GM18907 (cell line): Measurements from ENCODE around the gene NOPCHAP1.
"Not testable (repeated sequence)": the region's sequence is repeated elsewhere in the genome, so short reads cannot be mapped to it uniquely, and the experiment has no call there.

Experiments
- ATAC-seq: cut with Tn5 transposase; IDR thresholded peaks from one replicate; pipeline ENCODE4 v1.9.1; 2021; ENCODE audit warnings: mild to moderate bottlenecking, moderate library complexity; ENCODE audit not compliant: unreplicated experiment

The NOPCHAP1 gene, protein sequence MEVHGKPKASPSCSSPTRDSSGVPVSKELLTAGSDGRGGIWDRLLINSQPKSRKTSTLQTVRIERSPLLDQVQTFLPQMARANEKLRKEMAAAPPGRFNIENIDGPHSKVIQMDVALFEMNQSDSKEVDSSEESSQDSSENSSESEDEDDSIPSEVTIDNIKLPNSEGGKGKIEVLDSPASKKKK

DNA sequence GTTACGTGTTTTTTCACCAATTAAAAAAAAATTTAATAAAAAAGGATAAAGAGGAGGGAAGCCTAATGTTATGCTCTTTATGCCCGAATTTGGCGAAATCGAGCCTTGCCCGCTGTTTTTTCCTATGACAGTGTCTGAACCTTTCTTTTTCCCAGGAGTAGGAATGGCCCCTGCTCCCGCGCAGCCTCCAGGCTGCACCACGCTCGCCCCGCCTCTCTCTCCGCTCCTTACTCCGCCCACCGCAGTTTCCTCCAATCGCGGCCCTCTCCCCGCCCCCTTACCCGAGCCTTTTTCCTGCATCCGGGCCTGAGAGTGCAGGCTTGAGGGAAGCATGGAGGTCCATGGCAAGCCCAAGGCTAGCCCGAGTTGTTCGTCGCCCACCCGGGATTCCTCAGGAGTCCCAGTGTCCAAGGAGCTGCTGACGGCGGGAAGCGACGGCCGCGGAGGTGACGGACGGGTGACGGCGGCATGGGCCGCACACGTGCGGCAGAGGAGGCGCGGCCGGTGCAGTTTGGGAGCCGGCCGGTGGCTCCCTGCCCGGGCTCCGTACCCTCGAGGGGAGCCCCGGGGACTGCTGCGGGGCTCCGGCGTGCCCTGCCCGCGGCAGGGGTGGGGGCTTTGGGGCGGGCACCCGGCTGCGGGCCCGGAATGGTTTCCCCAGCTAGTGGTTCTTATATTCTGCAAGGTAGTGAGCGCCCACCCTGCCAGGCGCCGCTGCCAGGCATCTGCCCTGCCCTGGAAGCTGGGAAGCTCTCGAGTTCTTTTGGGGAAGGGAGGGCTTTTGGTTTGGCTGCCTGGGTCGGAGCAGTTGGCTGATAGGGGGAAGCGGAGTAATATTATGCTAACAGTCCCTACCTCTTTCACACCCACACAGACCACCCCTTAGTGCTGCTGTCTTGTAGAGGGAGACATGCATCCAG lies at the start of gene NOPCHAP1:
TSS of gene NOPCHAP1 (plus strand) at position 295 of the 920 bp plus-strand sequence. CDS start at position 332, 37 bp downstream.
- peak; percentile 95 for ATAC-seq

DNA sequence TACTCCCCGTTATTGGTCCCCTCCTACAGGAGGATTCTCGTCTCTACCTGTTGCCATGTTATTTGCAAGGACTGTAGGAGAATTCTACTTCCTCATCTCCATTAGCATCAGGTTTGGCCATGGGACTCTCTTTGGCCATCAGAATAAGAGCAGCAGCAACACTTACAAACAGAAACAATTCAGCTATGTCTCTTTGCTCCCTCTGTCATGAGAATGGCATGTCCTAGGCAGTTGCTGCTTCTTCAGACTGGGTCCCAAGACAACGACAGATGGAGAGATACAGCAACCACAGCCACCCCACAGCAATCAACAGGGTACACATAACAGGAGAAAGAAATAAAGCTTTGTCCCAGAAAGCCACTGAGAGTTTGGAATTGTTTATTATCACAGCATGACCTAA lies 47.7 kb upstream of the NOPCHAP1 start:
- no peak for ATAC-seq

DNA sequence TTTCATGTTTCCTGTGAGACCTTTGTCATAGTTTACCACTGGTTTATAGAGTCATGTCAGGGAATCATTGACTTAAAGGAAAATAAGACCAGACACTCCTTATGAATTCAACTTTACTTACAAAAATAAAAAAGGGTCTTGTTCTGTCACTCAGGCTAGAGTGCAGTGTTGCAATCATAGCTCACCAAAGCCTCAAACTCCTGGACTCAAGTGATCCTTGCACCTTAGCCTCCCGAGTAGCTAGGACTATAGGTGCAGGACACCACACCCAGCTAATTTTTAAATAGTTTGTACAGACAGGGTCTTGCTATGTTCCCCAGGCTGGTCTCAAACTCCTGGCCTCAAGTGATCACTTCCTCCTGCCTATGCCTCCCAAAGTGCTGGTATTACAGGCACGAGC lies 47.0 kb upstream of the NOPCHAP1 start:
- no peak for ATAC-seq

DNA sequence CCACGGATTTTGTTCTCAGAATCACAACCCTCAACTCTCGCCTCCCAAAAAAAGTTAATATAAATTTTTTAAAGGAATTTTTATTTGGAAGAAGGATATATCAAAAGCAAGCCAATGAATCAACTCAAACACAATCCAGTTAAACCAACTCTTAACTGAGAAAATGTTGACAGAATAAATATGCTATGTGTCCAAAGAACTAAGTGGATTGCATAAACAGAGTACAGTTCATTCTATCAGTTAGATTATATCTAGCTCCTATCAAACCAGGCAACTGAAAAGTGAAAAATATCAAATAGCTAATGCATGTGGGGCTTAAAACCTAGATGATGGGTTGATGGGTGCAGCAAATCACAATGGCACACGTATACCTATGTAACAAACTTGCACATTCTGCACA lies 44.7 kb upstream of the NOPCHAP1 start:
- ATAC-seq: no peak

DNA sequence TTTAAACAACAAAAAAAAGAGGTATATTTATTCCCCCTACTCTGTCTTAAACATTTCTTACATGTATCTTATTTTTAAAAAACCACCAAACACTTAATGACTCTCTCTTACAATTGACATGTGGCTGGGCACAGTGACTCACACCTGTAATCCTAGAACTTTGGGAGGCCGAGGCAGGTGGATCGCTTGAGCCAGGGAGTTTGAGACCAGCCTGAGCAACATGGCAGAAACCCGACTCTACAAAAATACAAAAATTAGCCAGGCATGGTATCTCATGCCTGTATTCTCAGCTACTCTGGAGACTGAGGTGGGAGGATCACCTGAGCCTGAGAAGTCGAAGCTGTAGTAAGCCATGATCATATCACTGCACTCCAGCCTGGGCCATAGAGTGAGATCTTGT lies 44.0 kb upstream of the NOPCHAP1 start:
- ATAC-seq: no peak

DNA sequence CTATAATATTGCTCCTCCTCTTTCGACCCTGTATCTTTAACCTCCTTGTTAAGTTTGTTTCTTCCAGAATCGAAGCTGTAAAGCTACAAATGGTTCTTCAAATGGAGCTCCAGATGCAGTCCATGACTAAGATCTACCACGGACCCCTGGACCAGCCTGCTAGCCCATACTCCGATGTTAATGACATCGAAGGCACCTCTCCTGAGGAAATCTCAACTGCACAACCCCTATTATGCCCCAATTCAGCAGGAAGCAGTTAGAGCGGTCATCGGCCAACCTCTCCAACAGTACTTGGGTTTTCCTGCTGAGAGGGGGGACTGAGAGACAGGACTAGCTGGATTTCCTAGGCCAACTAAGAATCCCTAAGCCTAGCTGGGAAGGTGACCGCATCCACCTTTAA lies 42.7 kb upstream of the NOPCHAP1 start:
- ATAC-seq: not testable (repeated sequence)

DNA sequence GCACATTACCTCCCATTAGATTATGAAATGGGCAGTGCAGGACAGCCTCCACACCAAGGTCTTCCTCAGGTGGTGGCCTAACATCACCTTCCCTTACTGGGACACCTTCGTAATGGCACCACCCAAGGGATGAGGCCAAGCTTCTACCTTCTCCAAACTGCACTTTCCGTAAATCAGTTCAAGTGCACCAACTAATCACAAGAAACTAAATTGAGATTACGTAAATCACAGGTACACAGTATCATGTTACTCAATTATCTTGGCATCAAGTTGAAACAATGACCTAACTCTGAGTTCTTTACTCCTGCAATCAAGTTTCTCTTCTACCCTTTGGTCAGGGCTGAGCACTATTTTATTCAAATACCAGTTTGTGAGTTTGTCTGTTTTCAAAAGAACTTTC lies 41.9 kb upstream of the NOPCHAP1 start:
- ATAC-seq: no peak

DNA sequence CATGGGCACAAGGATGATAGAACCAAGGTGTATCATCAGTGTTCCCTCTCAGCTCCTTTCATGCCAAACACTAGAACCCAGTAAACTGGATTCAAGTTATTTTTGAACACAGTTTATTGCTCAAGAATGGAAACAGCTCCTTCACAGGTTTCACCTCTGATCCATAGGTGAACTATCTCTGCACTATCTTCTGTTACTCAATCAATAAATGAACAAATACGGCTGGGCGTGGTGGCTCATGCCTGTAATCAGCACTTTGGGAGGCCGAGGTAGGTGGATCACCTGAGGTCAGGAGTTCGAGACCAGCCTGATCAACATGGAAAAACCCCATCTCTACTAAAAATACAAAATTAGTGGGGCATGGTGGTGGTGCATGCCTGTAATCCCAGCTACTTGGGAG lies 37.4 kb upstream of the NOPCHAP1 start:
- not testable (repeated sequence) for ATAC-seq

DNA sequence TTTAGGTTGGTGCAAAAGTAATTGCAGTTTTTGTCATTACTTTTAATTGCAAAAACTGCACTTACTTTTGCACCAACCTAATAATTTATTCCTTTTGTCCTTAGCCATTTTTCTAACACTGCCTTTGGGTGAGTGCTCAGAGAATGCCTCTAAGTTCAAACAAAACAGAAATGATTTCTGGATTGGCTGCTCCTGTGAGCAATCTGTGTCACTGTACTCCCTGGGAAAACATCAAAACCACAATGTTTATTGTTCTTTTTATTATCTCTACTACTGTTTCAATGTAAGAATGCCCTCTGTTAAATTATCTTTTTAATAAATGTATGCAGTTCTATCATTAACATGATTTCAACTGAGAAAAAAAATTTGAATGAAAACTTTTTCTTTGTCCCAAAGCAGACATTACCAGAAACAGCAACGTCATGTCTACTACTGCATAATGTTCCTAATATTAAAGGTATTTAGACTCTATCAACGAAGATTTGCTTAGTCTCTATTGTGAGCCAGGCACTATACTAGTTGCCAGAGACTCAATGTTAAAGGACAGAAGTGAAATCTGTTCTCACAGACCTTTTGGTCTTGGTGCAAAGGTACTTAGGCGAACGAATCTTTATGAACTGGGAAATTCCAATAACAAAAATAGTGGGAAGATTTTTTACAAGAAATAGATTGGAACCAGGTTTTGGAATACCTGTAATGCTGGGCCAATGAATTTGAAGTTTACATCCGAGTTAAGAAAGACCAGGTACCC lies 34.2 kb upstream of the NOPCHAP1 start:
- no peak for ATAC-seq

DNA sequence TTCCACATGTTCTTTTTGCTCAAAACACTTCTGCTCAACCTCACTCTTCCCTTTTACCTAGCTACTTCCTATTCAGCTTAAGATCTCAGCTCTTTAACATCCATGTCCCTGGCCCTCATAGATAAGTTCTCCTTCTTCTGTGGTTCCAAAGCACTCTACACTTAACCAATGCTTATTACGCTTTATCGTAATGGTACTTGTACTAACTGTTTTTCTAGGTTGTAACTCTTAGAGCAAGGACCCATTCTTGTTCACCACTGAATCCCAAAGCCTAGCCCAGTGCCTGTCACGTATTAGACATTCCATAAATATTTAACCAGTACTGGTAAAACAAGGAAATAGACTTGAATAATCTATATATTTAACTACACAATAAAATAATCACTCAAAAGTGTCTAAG lies 33.3 kb upstream of the NOPCHAP1 start:
- no peak for ATAC-seq

DNA sequence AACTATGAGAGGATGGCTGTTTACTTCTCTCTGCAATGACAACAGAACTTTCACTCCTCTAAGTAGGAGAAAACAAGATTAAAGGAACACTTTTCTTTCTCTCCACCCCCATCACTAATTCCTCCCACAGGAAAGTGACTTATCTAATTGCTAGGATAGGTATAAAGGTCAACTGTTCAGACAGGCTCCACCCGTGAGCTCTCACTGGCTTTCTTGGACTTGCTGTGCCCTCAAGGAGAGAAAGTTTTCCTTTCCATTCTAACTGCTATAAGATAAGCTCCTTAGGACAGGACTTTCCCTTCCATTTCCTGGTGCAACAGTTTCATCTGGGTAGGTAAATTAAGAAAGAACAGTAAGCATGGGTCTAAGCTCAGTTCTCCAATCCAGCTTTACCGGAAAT lies 32.8 kb upstream of the NOPCHAP1 start:
- no peak for ATAC-seq

DNA sequence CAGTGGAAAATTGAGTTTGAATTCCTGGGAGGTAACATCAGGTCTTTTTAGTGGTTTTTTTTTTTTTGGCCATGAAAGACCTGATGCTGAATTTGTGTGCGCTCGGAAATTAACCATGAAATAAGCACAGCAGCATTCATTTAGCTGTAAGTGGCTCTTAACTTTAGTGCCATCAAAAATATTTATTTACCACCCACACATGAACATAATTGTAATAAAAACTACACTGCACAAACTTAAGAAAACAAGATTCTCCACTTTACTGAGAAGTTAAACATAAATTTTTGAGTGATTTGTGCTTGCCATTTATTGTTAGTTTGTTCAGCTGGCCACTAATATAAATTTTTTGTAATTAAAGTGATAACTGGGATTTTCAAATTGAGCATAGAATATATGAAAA lies 30.4 kb upstream of the NOPCHAP1 start:
- no peak for ATAC-seq

DNA sequence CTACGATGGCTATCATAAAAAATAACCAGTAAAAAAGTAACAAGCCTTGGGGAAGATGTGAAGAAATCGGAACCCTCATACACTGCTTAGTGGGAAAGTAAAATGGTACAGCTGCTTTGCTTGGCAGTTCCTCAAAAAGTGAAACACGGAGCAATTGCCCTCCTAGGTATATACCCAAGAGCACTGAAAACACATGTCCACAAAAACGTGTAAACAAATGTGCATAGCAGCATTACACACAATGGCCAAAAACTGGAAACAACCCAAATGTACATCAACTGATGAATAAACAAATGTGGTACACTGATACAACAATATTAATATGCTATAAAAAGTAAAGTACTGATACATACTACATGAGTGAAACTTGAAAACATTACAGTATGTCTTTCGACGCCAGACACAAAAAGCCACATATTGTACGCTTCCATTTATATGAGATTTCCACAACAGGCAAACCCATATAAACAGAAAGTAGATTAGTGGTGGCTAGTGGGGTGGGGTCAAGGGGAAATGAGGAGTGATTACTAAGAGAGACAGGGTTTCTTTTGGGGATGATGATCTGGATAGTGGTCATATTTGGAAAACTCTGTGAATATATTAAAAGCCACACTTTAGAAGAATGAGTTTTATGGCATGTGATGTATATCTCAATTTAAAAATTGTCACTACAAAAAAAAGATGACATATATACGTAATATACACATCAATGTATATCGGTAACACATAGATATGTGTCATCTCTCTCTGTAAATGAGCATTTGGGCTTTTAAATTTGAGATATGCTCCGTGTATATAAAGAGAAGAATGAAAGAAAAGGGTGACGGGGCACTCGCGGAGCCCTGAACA lies 29.0 kb upstream of the NOPCHAP1 start:
- no peak for ATAC-seq

DNA sequence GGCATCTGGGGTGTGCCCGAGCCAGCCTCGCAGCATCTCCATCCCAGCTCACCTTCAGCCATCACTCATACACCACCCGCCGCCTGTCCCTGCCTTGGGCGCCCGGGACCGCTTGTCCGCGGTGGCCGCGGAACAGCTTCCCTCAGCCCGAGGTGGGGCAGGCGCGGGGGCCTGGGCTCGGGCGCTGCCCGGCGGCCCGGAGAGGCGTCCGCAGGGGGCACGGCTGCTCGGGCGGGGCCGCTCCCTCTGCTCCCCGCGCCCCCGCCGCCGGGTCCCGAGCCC lies 28.5 kb upstream of the NOPCHAP1 start:
- no peak for ATAC-seq

DNA sequence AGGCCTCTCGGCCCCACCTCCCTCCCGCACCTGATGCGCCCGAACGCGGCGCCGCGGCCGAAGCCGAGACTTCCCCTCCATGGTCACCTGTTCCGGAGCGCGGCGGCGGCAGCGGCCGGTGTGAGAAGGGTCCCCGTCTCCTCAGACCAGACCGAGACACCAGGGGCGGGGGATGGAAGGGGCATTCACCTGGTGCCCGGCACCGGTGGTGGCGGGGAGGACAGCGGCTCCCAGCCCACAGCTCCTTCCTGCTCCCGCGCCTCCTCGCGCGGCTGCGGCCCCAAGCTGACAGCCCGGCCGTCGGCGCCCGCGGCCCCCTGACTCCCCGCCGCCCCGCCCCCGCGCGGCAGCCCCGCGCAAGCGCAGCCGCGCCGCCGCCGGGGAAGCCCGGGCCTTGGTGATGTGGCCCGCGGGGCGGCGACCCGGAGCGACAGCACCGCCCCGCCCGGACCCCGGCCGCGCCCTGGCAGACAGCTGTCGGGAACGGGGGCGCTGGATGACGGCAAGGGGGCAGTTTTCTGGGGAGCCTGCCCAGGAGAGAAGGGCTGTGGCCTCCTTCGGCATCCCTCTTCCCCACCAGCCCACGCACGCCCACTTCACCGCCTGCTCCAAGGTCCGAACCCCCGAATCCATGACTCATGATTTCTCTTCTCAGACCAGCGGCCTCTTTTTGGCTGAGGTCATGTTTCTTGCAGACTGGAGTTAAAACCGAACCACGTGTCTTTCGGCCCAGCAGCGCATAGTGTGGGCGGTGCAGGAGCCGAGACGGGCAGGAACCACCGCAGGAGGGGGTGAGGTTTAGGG lies 27.9 kb upstream of the NOPCHAP1 start, which contains the start of gene SLC41A2:
TSS of gene SLC41A2 (minus strand) at position 290 of the 804 bp plus-strand sequence. CDS start 29,763 bp downstream, outside the sequence.
- peak; percentile 81 for ATAC-seq

DNA sequence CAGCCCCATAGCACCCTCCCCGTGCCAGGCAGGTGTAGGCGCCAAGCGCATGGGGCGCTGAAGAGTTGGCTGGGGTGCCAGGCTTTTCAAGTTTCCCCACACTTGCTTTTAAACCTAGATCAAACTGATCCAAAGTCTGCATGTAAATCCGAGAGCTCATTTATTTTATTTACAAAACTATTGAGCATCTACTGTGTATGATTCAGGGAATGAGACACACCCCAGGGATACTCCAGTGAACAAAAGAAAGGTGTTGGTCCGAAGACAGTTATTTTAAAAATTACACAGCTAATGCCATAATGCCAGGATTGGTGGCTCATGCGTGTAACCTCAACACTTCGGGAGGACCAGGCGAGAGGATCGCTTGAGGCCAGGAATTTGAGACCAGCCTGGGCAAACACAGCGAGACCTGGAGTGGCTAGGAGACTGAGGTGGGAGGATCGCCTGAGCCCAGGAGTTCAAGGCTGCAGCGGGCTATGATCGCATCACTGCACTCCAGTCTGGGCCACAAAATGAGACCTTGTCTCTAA lies 27.2 kb upstream of the NOPCHAP1 start:
- no peak for ATAC-seq

DNA sequence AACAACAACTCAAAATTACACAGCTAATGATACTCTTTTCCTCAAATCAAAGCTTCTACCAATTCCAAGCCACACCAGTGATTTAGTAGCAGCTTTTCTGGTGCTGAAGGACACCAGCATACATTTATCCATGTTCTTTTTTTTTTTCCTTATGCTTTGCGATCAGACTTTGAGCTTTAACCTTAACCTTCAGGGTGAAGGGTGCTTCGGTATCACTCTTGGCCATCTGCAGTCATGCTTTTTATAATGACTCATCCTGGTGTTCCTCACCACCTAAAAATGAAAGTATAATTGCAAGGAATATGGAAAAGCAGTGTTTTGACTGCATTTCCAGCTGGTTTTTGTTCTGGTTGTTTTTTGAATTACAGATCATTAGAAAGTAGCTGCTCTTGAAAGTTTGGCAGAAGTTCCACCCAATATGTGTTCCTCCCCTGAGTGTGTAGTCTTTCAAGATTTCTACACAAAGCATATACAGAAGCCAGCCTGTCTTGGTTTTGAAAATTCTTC lies 26.7 kb upstream of the NOPCHAP1 start:
- no peak for ATAC-seq

DNA sequence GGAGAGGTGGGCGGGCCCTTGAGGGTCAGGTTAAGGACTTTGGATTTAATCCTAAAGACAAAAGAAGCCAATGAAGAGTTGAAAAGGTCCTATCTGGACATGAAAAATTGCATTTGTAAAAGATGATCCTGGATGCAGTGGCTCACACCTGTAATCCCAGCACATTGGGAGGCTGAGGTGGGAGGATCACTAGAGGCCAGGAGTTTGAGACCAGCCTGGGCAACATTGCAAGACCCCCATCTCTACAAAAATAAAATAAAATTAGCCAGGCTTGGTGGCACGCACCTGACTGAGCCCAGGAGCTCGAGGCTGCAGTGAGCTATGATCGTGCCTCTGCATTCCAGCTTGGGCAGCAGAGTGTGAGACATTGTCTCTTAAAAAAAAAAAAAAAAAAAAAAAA lies 25.7 kb upstream of the NOPCHAP1 start:
- ATAC-seq: no peak

DNA sequence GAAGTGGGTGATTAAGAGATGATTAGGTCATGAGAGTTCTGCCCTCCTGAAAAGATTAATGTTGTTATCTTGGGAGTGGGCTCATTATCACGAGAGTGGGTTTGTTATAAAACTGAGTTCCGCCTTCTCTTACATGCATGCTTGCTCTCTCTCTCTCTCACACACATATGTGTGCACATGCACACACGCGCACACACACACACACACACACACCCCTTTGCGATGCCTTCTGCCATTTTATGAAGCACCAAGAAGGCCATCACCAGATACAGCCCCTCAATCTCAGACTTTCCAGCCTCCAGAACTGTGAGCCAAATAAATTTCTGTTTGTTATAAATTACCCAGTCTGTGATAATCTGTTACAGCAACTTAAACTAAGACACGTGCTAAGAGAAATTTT lies 22.4 kb upstream of the NOPCHAP1 start:
- ATAC-seq: no peak
